IPS-NIHi11 (cell line): ENCODE measurements around the gene MRM3.
"Not testable (repeated sequence)": the region's sequence is repeated elsewhere in the genome, so short reads cannot be mapped to it uniquely, and the experiment has no call there.

Experiments used
- DNase-seq: peaks from one replicate; pipeline ENCODE4 v3.0.0; 2012; ENCODE audit warnings: mixed read lengths, low spot score

MRM3 gene

GRCh38 chr17:753418-753817 is 28.7 kb upstream of the MRM3 start:
- no peak for DNase-seq

- not testable (repeated sequence) for DNase-seq
Observed at GRCh38 chr17:755319-755961, 26.7 kb upstream of the MRM3 start.

DNA sequence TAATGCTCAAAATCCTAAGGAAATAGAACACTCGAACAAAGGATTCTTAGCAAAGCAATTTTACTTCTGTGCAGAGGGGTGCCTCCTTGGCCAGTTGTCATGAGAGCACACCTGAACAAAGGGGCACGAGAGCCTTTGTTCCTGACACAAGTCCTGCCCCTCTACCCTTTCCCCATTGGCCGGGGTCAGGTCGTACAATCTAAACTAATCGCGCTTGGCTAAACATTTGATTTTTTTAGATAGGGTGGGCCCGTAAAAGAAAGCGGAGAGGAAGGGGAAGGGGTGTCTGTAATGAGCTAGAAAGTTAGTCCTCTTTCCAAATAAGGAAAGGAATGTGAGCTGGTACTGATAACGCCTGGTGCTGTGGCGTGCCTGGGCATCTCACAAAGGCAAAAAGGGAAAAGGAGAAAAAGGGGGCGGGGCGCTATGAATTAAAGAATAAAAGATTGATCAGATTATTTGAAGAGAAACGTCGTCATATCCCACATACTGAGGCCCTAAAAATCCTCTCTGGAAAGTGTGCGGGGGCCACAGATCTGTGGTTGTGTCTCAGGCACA is 26.1 kb upstream of the MRM3 start:
- not testable (repeated sequence) for DNase-seq

DNA sequence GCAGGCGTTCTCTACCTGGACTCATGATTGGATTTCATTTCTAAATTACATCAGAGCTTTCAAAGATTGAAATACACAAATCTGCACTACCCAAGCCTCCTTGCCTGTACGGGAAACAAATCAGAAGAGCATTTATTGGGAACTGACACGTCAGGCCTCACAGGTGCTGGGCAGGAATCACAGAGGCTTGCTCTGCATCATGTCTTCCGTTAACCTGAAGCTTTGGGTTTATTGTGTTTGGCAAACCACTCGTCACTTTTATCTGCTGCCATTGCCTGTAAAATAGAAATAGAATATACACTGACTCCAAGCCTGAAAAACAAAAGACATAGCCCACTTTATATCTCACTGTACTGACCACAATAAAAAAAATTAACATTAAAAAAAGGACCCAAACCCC is 22.2 kb upstream of the MRM3 start:
- no peak for DNase-seq

- no peak for DNase-seq
Observed at GRCh38 chr17:760371-760770, 21.8 kb upstream of the MRM3 start.

DNA sequence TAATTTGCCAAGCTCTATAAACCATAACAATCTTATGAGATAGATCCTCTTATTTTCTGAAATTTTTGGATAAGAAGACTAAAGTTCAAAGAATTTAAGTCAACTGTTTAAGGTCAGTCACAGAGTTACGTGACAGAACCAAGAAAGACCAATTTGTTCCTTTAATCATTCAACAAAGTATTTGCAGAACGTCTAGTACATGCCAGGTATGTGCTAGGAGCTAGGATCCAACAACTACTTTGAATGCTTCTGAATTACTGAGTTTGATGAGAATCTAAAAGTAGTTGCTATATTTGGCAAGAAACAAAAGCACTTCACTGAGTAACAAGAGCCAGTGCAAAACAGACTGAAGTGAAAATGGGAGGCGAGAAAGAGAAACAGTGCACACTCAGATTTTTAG is 15.1 kb upstream of the MRM3 start:
- DNase-seq = no peak

GRCh38 chr17:773016-773415 is 9.1 kb upstream of the MRM3 start:
- DNase-seq = no peak

- no peak for DNase-seq
Observed at GRCh38 chr17:773467-774312, 8.5 kb upstream of the MRM3 start.

GRCh38 chr17:774313-774584 is 7.9 kb upstream of the MRM3 start:
- no peak for DNase-seq

- DNase-seq = no peak
Observed at GRCh38 chr17:778096-778495, 4.1 kb upstream of the MRM3 start.

DNA sequence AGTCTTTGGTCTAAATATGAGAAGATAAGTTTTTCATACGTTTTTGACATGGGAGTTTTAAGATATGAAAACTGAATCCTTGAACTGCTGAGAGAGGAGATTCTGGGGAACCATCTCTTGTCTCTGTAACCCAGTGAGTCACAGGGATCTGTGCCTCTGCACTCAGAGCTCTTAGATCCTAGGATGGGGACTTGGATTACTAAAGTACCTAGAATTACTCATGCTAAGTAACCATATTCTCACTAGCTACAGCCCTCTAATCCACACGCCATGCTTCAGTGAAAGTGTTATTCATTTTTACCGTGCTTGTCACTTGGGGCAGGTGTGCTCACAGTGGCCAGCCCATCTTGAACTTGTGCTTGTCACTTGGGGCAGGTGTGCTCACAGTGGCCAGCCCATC is 2.0 kb downstream of the MRM3 start:
- DNase-seq = no peak

DNA sequence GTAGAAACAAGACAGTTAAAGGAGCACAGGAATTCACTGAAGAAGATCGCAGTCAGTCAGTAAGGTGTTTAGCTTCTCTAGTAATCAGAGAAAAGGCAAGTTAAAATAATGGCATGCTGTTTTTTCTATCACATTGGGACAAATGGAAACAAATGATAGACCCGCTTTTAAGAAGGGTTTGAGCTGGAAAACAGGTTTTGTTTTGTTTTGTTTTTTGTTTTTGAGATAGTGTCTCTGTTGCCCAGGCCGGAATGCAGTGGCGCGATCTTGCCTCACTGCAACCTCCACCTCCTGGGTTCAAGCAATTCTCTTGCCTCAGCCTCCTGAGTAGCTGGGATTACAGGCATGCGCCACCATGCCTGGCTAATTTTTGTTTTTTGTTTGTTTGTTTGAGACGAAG is 3.7 kb downstream of the MRM3 start:
- DNase-seq = not testable (repeated sequence)

DNA sequence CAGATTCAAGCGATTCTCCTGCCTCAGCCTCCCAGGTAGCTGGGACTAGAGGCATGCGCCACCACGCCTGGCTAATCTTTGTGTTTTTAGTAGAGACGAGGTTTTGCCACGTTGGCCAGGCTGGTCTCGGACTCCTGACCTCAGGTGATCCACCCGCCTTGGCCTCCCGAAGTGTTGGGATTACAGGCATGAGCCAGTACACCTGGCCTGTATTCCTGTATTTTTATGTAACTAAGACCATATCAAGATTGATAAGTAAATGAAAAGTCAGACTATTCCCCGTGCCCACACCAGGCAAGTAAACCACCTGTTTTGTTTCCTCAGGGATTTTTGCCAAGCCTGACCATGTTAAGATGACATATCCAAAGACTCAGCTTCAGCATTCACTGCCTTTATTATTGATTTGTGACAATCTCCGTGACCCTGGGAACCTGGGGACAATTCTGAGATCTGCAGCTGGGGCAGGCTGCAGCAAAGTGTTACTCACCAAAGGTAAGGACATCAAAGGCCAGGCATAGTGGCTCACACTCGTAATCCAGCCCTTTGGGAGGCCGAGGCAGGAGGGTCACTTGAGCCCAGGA is 5.6 kb downstream of the MRM3 start:
- DNase-seq = no peak

GRCh38 chr17:788551-788950 is 6.4 kb downstream of the MRM3 start:
- no peak for DNase-seq

DNA sequence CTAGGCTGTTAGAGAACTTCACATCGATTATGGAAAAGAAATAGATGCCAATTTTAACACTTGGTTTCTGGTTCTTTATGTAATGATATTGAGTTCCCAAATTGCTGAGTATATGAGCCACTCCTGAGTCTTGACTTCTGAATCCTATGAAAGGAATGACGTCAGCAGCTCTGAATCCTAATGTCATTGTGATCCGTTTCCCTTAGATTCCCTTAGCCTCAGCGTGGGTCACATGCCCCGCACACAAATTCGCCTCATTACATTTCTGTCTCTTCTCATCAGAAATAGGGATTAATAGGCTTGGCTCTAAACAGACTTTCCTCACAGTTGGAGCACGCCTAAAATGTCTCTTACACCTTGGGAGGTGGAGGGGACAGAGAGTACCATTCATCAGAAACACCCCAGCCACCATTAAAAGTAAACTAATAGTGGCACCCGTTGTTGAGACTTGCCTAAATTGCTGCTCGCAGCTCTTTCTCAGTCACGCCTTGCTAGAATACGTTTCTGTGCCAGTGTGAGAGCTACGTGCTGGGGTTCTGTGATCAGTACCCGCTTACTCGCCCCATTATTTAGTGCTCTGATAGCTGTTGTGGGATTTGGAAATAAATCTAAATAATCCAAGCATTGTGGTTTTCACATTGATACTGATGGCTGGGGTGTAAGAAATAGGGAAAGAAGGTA is 7.1 kb downstream of the MRM3 start:
- DNase-seq = no peak

DNA sequence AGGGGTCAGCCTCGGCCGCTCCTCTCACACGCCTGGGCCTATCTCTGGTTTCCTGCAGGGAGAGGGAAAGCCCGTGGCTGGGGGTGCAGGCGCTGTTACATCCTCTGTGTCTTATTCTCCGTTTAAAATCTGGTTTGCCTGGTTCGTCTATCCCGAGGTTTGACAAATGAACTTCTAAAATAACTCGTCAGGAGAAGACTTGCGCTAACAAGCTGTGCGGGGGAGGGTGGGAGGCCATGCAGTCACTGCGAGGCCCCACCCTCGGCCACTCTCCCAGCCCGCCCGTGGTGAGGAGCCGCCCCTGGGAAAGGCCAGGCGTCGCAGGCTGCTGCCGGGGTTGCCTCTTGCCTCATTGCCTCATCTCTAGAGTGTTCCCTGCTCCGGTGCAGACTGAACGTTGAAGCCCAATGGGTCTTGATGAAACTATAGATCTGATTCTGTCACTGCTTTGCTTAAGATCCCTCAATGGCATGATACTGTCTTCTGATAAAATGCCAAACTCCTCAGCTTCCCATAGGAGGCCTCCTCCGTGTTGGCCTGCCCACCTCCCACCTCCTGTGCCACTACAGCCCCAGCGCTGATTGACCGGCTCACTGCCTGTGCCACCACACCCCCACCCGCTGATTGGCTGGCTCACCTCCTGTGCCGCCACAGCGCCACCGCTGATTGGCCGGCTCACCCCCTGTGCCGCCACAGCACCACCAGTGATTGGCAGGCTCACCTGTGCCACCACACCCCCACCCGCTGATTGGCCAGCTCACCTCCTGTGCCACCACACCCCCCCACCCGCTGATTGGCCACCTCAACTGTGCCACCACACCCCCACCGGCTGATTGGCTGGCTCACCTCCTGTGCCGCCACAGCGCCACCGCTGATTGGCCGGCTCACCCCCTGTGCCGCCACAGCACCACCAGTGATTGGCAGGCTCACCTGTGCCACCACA is 8.0 kb downstream of the MRM3 start:
- DNase-seq = not testable (repeated sequence)

GRCh38 chr17:790874-791247 is 8.7 kb downstream of the MRM3 start:
- DNase-seq = not testable (repeated sequence)

DNA sequence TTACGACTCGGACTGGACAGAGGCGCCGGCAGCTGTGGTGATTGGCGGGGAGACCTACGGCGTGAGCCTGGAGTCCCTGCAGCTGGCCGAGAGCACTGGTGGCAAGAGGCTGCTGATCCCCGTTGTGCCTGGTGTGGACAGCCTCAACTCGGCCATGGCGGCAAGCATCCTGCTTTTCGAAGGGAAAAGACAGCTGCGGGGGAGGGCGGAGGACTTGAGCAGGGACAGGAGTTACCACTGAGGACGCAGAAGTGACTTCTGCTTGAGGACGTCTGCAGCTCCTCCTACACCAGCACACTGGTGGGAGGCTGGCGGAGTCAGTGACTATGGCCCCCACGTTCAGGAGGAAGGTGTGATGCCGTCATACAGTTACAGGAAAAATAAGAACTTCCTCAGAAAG is 9.7 kb downstream of the MRM3 start:
- no peak for DNase-seq

DNA sequence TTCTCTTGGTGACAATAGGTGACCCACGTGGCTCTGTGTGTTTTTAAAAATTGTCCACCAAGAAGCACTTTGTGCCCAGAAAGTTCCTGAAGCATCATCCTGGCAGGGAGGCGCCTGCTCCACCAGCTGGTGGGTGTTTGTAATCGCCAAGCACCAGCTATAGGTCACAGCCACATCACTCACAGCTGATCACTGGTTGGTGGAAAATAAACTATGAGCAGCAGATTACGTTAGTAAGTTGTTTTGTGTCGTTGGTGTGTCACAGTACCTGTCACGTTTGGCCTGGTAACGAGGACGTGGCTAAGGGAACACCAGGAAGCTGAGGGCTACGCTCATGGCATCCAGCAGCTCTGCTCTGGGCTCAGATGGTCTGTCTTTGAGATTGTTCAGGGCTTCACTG is 10.1 kb downstream of the MRM3 start:
- DNase-seq = no peak

DNA sequence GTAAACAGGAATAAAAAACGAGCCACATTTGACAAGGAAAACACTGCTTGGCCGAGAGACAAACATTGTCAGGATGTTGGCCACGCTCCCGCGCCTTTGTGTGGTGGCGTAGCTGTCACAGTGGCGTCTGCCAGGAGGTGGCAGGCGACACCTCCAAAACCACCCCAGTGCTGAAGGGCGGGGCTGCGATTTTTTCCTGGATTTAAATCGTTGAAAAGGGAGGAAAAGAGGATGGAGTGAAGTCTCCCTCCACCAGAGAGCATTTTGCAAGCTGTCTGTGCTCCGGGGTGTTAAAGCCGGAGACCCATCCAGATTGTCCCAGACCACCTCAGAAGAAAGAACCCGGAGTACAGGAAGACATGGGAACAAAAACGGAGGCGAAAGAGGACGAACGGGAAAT is 12.7 kb downstream of the MRM3 start:
- peak; percentile 85 for DNase-seq

GRCh38 chr17:795276-795675 is 13.1 kb downstream of the MRM3 start:
- DNase-seq = no peak

DNA sequence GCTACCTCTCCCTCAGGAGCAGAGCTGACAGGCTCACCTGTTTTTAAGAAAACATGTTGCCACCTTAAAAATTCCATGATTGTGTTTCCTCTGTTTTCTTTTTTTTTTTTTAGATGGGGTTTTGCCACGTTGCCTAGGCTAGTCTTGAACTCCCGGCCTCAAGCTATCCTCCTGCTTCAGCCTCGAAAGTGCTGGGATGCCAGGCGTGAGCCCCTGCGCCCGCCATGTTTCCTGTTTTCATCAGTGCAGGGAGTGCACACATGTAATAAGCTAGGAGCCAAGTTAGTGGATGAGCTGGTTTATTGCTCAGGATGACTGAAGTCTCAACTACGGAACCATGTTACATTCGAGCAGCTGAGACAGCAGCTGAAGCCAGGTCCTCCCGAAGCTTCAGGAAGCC is 13.6 kb downstream of the MRM3 start:
- DNase-seq = no peak
